Stimulated activated CD4-positive, alpha-beta T cell treated with anti-CD3 and anti-CD28 coated beads, TNF-alpha, amount 100 ng/mL, for 4 hours (primary cell): ENCODE data around the gene EPC2.
"Not testable (repeated sequence)": the region's sequence is repeated elsewhere in the genome, so short reads cannot be mapped to it uniquely, and the experiment has no call there.

ENCODE experiments used
- DNase-seq, 3 experiments: peaks; one replicate each; pipeline ENCODE4 v3.0.0-alpha.2; 2020; ENCODE audit warnings: low read depth in 3 of 3

Gene EPC2

GRCh38 chr2:148674063-148675020, 29.8 kb downstream of the EPC2 start:
- no peak for DNase-seq

- no peak for DNase-seq
Observed at GRCh38 chr2:148675708-148676107, 31.2 kb downstream of the EPC2 start.

GRCh38 chr2:148678302-148679179, 34.0 kb downstream of the EPC2 start:
- DNase-seq: not testable (repeated sequence)

GRCh38 chr2:148680462-148680861, 35.9 kb downstream of the EPC2 start:
- DNase-seq: no peak

- no peak for DNase-seq
Observed at GRCh38 chr2:148681443-148681842, 36.9 kb downstream of the EPC2 start.

GRCh38 chr2:148681862-148682261, 37.3 kb downstream of the EPC2 start:
- not testable (repeated sequence) for DNase-seq

GRCh38 chr2:148684507-148684906, 40.0 kb downstream of the EPC2 start:
- no peak for DNase-seq

GRCh38 chr2:148687543-148687942, 43.0 kb downstream of the EPC2 start:
- DNase-seq: no peak

GRCh38 chr2:148688011-148688410, 43.5 kb downstream of the EPC2 start:
- DNase-seq: not testable (repeated sequence)

- DNase-seq: no peak
Observed at GRCh38 chr2:148696985-148697384, 52.4 kb downstream of the EPC2 start.

GRCh38 chr2:148699830-148700229, 55.3 kb downstream of the EPC2 start:
- no peak for DNase-seq

GRCh38 chr2:148701039-148701438, 56.5 kb downstream of the EPC2 start:
- no peak for DNase-seq

- no peak for DNase-seq
Observed at GRCh38 chr2:148701877-148702276, 57.3 kb downstream of the EPC2 start.

GRCh38 chr2:148702475-148702874, 57.9 kb downstream of the EPC2 start:
- no peak for DNase-seq

GRCh38 chr2:148704247-148704646, 59.7 kb downstream of the EPC2 start:
- DNase-seq: no peak

GRCh38 chr2:148716378-148716920, 71.9 kb downstream of the EPC2 start:
- DNase-seq: no peak

- no peak for DNase-seq
Observed at GRCh38 chr2:148718039-148718438, 73.5 kb downstream of the EPC2 start.

GRCh38 chr2:148719195-148719749, 74.7 kb downstream of the EPC2 start:
- no peak for DNase-seq

- no peak for DNase-seq
Observed at GRCh38 chr2:148719941-148720436, 75.4 kb downstream of the EPC2 start.

GRCh38 chr2:148720501-148721001, 76.0 kb downstream of the EPC2 start:
- DNase-seq: no peak

- DNase-seq: no peak
Observed at GRCh38 chr2:148721520-148721931, 77.0 kb downstream of the EPC2 start.
